EL (cell line): ENCODE results near the gene FOXP1.

Experiments
- DNase-seq: peaks from one replicate; pipeline ENCODE4 v3.0.0-alpha.2; 2016

Gene FOXP1

GRCh38 chr3:71109241-71109976 lies 474.1 kb downstream of the FOXP1 start:
- peak; percentile 86 for DNase-seq

GRCh38 chr3:71107926-71108325 lies 475.6 kb downstream of the FOXP1 start:
- no peak for DNase-seq

GRCh38 chr3:71104976-71105375 lies 478.6 kb downstream of the FOXP1 start:
- no peak for DNase-seq

- DNase-seq, result no peak
Measured at GRCh38 chr3:71104556-71104955, 479.0 kb downstream of the FOXP1 start.

- DNase-seq, result peak; percentile 83
Measured at GRCh38 chr3:71104121-71104541, 479.4 kb downstream of the FOXP1 start.

GRCh38 chr3:71103430-71103921 lies 480.1 kb downstream of the FOXP1 start:
- peak; percentile 91 for DNase-seq

GRCh38 chr3:71102111-71102983 lies 481.2 kb downstream of the FOXP1 start:
- DNase-seq, result peak; percentile 93

- DNase-seq, result peak; percentile 44
Measured at GRCh38 chr3:71101626-71102025, 481.9 kb downstream of the FOXP1 start.

- peak; percentile 87 for DNase-seq
Measured at GRCh38 chr3:71101014-71101413, 482.5 kb downstream of the FOXP1 start.

- peak; percentile 26 for DNase-seq
Measured at GRCh38 chr3:71099997-71100719, 483.4 kb downstream of the FOXP1 start.

- no peak for DNase-seq
Measured at GRCh38 chr3:71097557-71097956, 486.0 kb downstream of the FOXP1 start.

- DNase-seq, result no peak
Measured at GRCh38 chr3:71095511-71096291, 487.8 kb downstream of the FOXP1 start.

- DNase-seq, result no peak
Measured at GRCh38 chr3:71094658-71095209, 488.8 kb downstream of the FOXP1 start.

- no peak for DNase-seq
Measured at GRCh38 chr3:71092665-71093064, 490.9 kb downstream of the FOXP1 start.

- no peak for DNase-seq
Measured at GRCh38 chr3:71090207-71090606, 493.3 kb downstream of the FOXP1 start.

- DNase-seq, result no peak
Measured at GRCh38 chr3:71089271-71089847, 494.2 kb downstream of the FOXP1 start.

GRCh38 chr3:71088742-71089141 lies 494.8 kb downstream of the FOXP1 start:
- DNase-seq, result no peak

GRCh38 chr3:71088019-71088708 lies 495.4 kb downstream of the FOXP1 start:
- DNase-seq, result no peak

GRCh38 chr3:71087143-71088018 lies 496.1 kb downstream of the FOXP1 start:
- peak; percentile 48 for DNase-seq

- DNase-seq, result no peak
Measured at GRCh38 chr3:71086777-71087142, 496.8 kb downstream of the FOXP1 start.
